Measurements from ENCODE around the gene ZNF593.

The ZNF593 gene

DNA sequence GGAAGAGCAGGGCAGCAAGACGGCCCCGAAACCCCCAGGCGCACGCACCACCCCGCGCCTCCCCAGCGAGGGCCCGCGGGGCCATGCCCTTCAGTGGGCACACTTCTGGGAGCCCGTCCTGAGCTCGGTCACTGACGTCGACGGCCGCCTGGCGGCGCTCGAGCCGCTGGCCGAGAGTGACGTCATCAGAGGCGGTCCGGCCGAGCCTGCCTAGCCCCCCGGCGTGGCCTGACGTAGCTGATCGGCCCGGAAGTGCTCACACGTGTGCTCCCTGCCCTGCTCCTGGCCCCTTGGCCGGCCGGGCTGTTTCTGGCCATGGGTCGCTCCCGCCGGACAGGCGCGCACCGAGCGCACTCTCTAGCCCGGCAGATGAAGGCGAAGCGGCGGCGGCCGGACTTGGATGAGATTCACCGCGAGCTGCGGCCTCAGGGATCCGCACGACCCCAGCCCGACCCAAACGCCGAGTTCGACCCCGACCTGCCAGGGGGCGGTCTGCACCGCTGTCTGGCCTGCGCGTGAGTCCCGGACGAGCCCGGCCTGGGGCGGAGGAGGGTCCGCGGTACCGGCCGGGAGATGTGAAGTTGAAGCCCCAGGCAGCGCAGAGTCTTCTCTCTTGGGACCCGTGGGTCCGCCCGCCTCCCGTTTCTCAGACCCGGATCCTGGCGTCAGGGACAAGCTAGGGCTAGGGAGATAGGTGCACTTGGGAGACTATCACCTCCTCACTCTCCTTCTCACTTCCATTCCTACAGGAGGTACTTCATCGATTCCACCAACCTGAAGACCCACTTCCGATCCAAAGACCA, at the start of gene ZNF593:
TSS of gene ZNF593 (plus strand) at position 240 of the 803 bp plus-strand sequence. CDS start at position 316, 76 bp downstream.
- DNase-seq = peak; percentile 79

GRCh38 chr1:26121854-26122773, 47.6 kb upstream of the ZNF593 start:
- DNase-seq = no peak

- no peak for DNase-seq
Observed at GRCh38 chr1:26122988-26123973, 46.4 kb upstream of the ZNF593 start.

DNA sequence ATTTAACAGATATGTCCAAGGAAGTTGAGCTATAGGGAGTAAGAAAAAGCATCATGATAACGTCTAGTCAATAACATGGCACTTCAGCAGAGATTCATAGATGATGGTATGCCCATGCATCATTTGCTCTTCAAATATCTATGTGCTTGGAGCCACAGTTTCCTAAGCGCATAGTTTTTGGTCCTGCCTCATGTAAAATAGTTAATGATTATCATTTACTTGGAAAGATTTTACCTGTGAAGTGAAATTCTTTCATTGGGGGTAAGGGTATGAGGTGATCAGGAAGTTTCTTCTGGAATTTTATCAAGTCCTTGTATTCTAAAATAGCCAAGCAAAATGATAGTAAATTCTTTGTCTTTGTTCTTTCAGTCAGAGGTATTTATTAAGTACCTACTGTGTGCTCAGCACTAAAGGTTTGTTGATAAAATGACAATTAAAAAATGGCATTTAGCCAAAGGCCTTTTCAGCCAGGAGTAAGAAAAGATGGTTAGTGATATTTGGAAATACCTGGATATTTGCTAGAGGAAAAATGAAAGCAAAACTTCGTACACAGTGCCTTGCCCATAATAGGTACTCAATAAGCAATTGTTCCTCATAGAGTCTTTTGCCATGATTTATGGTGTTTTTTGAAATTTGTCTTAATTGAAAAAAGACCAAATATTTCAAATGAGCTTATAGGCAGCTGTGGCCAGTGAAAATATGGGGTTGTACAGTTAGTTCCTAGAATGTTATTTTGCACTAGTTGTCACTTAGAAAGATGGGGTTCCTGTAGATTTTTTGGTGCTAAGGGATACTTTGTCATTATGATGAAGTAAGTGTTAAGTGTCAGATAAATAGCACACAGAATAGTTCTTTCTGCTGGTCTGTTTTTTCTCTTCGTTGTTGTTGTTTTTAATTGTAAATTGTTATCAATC, 45.0 kb upstream of the ZNF593 start:
- no peak for DNase-seq

DNA sequence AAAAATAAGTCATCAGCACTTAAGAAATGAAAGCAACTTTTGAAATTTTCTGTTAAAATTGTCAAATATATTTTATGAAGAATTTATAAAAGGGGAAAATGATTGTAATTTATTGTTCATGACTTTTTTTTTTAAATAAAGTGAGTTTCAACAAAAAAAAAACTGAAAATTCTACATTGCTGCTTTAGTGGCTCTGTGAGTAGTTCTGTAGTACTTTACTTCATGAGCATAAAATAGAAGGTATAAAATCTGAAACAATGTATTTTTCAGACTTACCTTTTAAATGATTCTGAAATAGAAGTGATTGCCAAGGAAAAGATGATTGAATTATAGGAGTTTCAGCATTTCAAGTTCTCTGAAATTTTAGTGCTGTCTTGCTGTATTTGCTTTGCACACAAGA, 44.3 kb upstream of the ZNF593 start:
- no peak for DNase-seq

- DNase-seq = no peak
Observed at GRCh38 chr1:26125946-26126320, 43.8 kb upstream of the ZNF593 start.

- peak; percentile 35 for DNase-seq
Observed at GRCh38 chr1:26126321-26127084, 43.2 kb upstream of the ZNF593 start.

DNA sequence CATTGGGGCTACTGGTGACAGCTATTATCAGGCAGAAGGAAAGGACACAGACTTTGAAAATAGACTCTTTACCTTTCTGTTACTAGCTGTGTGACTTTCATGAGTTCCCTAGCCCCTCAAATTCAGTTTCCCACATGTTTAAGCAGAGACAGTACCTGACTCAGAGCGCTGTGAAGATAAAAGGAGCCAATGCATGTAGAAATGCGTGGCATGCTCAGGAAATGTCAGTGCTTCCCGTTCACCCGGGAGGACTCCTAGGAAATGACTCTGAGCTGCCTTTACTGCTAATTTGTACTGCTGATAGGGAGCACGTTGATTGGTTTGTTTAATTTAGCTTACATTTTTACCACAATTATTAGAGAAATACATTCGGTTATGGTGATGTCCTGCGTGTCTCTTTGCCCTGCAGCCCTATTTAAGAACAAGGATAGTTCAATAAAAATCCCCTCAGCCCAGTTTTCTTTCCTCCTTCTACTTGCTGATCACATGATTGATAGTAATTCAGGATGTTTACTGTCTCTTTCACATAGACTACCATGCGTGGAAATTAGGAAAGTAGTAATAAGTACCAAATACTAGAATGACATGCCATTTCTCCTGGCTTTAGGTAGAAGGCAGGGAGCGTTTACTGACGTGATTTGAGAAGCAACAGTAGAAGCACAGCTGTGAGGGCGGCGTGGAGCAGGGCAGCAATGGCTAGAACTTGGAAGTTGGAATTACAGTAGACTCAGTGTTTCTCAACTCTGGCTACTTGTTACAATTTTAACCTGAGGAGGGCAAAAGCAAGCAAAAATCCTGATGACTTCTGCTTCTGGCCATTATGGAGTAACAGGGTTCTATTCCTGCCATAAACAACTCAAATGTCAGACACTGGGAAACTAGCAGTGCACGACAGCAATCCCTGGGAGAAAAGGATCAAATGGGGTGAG, 42.2 kb upstream of the ZNF593 start:
- DNase-seq = no peak

GRCh38 chr1:26129778-26130177, 39.9 kb upstream of the ZNF593 start:
- DNase-seq = no peak

DNA sequence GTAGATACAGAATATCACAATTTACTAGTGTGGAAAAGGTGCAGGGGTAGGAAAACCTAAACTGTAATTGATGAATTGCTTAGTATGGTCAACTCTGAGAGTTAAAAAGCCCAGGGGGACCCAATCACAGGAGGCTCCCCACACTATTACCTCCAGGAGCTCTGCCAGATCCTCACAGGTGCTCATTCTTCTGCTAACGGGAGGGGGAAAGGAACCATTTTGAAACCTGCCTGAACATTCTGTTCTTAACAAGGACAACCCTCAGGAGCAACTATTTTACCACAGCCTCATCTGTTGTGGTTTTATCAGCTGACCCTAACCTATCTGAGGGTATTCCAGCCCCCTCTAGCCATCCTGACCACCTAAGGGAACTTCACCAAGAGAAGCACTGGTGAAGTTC, 39.0 kb upstream of the ZNF593 start:
- DNase-seq = no peak

GRCh38 chr1:26132128-26132833, 37.4 kb upstream of the ZNF593 start:
- no peak for DNase-seq

- DNase-seq = no peak
Observed at GRCh38 chr1:26132834-26133167, 36.9 kb upstream of the ZNF593 start.

GRCh38 chr1:26134466-26134865, 35.2 kb upstream of the ZNF593 start:
- DNase-seq = no peak

DNA sequence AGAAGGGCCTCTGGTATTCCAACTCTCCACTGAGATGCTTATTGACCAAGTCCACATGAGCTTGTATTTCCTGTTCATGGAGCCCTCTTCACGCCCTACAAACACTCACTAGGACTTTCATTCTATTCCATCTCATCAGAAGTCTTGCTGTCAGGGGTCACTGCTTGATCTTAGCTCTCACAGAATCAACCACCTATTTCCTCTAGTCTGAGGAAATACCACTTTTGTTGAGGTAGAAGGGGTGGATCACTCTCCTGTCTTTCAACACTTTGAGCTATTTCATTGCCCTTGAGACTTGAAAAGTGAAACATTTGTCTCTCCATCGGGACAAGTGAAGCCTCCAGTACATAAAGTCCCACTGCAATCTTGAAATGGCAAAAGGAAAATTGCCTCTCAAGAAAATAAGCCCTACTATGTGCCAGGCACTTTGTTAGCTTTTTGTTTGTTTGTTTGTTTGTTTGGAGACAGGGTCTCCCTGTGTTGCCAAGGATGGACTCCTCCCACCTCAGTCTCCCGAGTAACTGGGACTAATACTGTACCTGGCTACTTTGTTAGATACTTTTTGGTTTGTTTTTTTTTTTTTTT, 30.6 kb upstream of the ZNF593 start:
- no peak for DNase-seq

DNA sequence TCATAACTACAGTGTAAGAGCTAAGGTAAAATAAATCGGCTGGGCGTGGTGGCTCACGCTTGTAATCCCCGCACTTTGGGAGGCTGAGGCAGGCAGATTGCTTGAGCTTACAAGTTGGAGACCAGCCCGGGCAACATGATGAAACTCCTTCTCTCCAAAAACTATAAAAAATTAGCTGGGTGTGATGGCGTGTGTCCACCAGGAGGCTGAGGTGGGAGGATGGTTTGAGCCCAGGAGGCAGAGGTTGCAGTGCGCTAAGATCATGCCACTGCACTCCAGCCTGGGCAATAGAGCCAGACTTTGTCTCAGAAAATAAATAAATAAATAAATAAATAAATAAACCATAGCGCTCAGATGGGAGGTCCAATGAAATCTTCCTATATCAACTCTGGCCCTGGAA, 27.5 kb upstream of the ZNF593 start:
- no peak for DNase-seq

DNA sequence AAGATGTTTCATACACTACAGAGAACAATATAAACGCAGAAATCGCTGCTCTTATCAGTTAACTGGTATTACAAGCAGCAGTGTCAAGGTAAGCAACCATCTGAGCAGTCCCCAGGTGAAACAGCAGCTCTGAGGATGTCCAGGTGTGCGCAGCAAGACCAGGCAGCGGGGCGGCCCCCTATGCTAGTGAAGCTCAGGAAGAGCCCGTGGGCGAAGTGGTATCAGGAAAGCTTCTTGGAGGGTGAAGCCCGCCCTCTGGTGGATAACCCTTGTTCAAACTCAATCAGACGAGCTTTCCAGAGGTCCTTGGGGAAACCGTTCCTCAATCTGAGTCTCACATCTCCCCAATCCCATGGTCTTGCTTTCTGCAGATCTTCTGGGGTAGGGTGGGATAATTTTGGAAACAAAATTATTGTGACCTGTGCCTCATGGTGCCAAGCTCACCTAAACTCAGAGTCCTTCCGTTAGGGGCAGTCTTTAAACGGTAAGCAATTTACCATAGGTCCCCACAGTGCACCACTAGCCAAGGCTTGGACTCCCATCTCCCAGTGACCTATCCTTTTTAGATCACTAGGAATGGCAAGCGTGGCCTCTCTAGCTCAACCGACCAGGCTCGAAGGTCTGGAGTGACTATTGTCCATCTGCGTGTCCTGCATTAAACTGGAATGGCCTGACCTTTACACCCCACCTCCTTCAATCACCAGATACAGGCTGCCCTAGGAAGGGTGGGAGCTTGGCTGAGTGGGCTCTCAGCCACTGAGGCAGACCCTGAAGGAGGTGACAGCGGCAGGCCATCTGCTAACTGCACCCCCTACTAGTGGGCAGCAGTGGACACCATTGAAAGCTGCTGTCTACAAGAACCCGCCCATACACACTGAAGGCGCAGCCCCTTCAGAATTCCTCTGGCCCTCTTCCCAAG, 24.4 kb upstream of the ZNF593 start:
- peak; percentile 59 for DNase-seq

DNA sequence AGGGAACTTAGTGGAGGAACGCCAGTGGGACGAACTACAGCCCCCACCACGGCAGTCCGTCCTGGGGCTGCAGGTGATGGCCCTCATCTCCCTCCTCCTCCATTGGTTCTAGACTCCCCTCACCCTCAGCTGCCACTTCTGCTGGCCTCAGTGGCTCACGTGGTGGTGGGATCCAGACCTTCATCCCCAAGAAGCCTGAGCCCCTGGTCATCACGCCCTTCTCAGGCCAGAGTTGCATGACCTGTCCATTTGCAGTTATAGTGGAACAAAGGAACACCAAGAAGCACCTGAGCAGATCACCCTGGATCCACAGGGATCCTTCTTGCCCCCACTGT, 23.8 kb upstream of the ZNF593 start:
- DNase-seq = no peak

- no peak for DNase-seq
Observed at GRCh38 chr1:26148887-26149286, 20.8 kb upstream of the ZNF593 start.

All from stimulated activated naive CD4-positive, alpha-beta T cell treated with Interleukin-2 at 50 U/mL for 16 hours (primary cell).